GM03348 (cell line): ENCODE results near the gene U2AF1.
"Not testable (repeated sequence)": the region's sequence is repeated elsewhere in the genome, so short reads cannot be mapped to it uniquely, and the experiment has no call there.

Source experiments
- DNase-seq: peaks from one replicate; pipeline ENCODE4 v3.0.0; 2012; ENCODE audit warnings: low spot score

U2AF1 gene, protein sequence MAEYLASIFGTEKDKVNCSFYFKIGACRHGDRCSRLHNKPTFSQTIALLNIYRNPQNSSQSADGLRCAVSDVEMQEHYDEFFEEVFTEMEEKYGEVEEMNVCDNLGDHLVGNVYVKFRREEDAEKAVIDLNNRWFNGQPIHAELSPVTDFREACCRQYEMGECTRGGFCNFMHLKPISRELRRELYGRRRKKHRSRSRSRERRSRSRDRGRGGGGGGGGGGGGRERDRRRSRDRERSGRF

GRCh38 chr21:43106965-43107793, at the start of gene U2AF1:
Gene U2AF1, minus strand, starts transcription at chr21:43107570. Its CDS starts 76 bp downstream, at chr21:43107494.
- peak; percentile 19 for DNase-seq

DNA sequence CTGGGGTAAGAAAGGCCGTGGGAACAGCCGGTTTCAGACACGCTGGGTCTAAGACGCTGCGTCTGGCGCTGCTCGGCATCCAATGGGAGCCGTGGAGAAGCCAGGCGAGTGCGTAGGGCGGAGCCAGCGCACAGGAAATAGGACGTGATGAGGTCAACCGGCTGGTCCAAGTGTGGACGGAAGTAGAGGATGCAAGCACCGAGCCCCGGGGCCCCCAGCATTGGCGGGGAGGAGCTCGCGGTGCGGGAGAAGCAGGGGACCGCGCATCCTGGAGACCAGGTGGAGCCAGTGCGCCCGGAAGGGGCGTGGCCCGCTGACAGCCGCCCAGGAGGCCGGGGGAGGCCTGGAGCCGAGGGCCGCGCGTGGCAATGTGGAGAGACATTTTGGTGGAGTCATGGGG, 46.2 kb upstream of the U2AF1 start:
- DNase-seq: not testable (repeated sequence)

GRCh38 chr21:43149344-43149743, 42.0 kb upstream of the U2AF1 start:
- not testable (repeated sequence) for DNase-seq

- DNase-seq: not testable (repeated sequence)
Observed at GRCh38 chr21:43147999-43148398, 40.6 kb upstream of the U2AF1 start.

- not testable (repeated sequence) for DNase-seq
Observed at GRCh38 chr21:43146637-43147036, 39.3 kb upstream of the U2AF1 start.

GRCh38 chr21:43141407-43141806, 34.0 kb upstream of the U2AF1 start:
- DNase-seq: not testable (repeated sequence)

DNA sequence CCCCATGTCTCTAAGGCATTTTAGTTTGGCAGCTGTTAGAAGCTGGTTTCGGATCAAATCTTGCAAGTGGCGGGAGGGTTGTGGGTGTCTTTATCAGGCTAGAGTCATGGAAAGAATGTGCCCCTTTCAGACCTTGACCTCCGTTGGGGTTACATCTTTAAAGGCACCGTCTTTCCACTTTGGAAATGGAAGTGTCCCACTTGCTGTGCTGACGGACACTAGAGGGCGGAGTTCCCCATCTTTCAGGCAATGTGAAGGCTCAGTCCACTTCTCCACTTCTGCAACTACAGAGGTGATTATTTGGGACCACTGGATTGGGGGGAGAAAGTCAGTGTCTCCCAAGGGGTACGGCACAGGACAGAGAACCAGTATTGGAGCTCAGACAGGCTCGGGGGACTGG, 31.6 kb upstream of the U2AF1 start:
- DNase-seq: not testable (repeated sequence)

DNA sequence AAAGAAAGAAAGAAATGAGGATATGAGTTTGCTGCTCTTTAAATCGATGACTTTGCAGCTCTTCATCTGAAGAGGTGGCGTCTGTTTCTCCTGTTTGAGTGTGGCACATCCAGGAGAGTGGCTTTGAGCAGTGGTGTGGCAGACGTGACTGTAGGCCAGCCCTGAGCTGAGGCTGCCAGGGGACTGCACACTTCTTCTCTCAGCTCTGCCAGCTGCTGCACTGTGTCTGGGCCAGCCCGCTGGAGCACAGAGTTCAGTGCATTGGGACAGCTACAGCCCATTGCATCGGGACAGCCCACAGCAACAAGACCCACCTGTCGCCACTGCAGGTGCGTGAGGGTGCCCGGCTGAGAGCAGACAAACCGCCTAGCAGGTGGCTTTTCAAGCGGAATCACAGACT, 27.1 kb upstream of the U2AF1 start:
- not testable (repeated sequence) for DNase-seq

DNA sequence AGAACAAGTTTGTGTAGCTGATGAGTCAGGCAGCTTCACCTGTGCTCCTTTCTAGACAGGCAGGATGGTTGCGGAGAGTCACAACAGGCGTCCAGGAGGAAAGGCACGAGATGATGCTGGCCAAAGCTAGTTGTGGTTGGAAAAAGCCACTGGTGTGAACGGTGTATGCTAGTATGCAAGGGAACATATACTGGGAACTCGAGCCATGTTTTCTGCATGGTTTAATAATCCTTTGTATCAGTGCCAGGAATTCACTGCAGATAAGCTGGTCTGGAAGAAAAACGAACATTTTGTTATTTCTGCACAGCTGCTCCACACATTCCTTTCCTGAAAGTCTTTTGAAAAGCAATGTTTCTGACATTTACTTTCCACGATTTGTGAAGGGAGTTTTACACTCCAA, 22.7 kb upstream of the U2AF1 start:
- not testable (repeated sequence) for DNase-seq

GRCh38 chr21:43115956-43116355, 8.6 kb upstream of the U2AF1 start:
- DNase-seq: not testable (repeated sequence)

DNA sequence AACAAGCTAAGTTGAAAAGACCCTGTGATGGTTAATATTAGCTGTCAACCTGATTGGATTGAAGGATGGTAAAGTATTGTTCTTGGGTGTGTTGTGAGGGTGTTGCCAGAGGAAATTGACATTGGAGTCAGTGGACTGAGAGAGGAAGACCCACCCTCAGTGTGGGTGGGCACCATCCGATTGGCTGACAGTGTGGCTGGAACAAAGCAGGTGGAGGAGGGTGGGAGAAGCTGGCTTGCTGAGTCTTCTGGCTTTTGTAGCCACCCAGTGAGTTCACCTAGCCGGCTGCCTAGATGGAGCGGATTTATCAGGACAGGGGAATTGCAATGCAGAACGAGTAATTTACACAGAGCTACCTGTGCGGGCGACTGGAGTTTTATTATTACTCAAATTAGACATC, 7.1 kb upstream of the U2AF1 start:
- DNase-seq: not testable (repeated sequence)

- DNase-seq: not testable (repeated sequence)
Observed at GRCh38 chr21:43109006-43109405, 1.6 kb upstream of the U2AF1 start.

- not testable (repeated sequence) for DNase-seq
Observed at GRCh38 chr21:43108177-43108576, 807 bp upstream of the U2AF1 start.

DNA sequence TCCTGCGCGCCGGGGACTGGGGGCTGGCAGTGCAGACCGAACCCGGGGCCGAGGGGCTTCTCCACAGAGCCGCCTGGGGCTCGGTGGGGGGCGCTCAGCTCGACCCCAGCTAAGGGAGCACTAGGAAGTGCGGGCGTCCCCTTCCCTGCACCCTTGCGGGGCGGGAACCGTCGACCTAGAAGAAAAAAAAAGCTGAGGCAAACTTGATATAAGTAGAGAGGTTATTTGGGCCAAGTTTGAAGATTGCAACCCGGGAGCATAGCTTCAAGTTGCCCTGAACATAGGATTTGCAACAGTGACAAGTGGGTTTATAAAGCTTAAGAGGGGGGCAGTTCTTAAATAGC, 396 bp upstream of the U2AF1 start:
- not testable (repeated sequence) for DNase-seq

GRCh38 chr21:43104642-43105041, 2.7 kb downstream of the U2AF1 start:
- DNase-seq: not testable (repeated sequence)

DNA sequence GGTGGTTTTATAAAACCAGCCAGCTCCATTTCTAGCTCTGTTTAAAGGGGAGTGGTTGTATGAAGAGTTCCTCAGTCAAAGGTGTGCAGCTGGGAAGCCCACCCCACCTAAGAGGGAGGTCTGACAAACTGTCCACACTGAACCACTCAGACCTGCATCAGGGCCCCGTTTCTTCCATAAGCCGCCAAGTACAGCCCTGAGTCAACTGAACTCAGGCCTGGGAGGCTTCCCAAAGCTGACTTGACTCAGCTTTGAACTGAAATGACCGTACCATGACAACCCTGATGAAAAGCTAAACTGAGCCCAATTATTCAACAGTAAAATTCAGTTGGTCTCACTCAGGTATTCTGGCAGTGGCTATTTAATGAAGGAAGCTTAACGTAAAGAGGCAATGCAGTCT, 5.1 kb downstream of the U2AF1 start:
- DNase-seq: not testable (repeated sequence)

DNA sequence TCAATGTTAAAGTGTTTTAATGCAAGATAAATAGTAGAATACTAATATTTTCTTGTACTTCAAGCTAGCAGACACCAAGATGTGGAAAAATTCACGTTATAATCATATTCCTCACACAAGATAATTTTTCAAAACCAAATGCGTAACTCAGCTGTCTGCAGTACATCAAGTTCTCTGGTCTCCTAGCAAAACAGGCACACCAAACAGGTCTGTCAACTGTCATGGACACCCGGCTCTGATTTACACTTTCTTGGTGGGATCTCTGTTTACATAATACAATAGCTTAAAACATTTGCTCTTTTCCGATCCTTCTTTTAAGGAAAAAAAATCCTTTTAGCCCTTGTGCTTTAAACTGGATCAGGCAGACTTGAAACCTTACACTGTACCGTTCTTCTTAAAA, 5.7 kb downstream of the U2AF1 start:
- not testable (repeated sequence) for DNase-seq

- DNase-seq: not testable (repeated sequence)
Observed at GRCh38 chr21:43101000-43101399, 6.4 kb downstream of the U2AF1 start.

- not testable (repeated sequence) for DNase-seq
Observed at GRCh38 chr21:43091979-43092614, 15.3 kb downstream of the U2AF1 start.

GRCh38 chr21:43090947-43091346, 16.4 kb downstream of the U2AF1 start:
- DNase-seq: not testable (repeated sequence)

- DNase-seq: not testable (repeated sequence)
Observed at GRCh38 chr21:43089463-43089862, 17.9 kb downstream of the U2AF1 start.

DNA sequence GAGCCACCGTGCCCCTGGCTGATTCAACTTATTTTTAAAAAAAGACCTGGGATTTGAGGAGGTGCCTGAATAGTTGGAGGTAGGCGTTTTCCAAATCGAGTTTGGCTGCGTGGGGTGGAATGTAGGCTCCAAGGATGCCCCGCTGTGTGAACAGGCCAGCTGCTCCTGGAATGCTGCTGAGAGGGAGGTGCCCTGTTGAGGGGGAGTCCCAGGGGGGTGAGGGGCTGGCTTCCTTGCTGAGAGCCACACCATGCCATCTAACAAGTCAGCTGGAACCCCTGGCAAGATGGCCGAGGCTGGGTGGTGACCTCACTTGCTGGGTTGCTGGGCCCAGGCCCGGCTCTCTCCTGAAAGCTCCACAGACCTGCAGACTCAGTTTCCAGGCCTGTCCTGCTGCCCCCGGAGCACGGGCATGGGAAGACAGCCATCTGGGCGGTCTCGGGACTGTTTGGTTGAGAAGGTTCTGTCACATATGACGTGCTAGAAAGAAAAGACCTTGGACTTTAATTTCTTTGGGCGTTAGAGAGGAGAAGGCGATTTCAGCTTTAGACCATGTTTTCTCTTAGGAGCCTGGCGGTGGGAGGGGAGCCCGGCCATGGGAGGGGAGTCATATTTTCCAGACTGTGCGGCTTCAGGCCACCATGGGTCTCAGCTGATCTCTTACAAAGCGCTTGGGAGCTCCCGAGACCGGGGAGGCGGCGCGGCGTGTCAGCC, 24.6 kb downstream of the U2AF1 start:
- DNase-seq: not testable (repeated sequence)
